Left kidney (tissue), 2 donors: Measurements from ENCODE around the gene AHRR. TPM values are rescaled to one million over a fixed set of nuclear protein-coding genes. Genes with fewer than 3 reads are reported as not detected.

Source experiments
- DNase-seq: peaks from one replicate; pipeline ENCODE4 v3.0.0-alpha.2; 2013
- polyA plus RNA-seq: library from polyadenylated mRNA; unstranded; fragments of 120-200 nt; gene quantifications from one replicate; pipeline ENCODE4 v1.2.1, GENCODE V29; 2013; ENCODE audit not compliant: insufficient read length

The AHRR gene
- polyA plus RNA-seq, 1 donor = 5.9 TPM

GRCh38 chr5:429453-430188 lies 108.1 kb downstream of the AHRR start:
- DNase-seq = no peak

- DNase-seq = no peak
These were observed 108.9 kb downstream of the AHRR start for GRCh38 chr5:430214-430925.

- DNase-seq = no peak
These were observed 109.6 kb downstream of the AHRR start for GRCh38 chr5:431001-431710.

GRCh38 chr5:431711-432050 lies 110.2 kb downstream of the AHRR start:
- no peak for DNase-seq

GRCh38 chr5:432201-432927 lies 110.8 kb downstream of the AHRR start:
- DNase-seq = no peak

GRCh38 chr5:432928-433791 lies 111.6 kb downstream of the AHRR start:
- DNase-seq = no peak

- no peak for DNase-seq
These were observed 112.3 kb downstream of the AHRR start for GRCh38 chr5:433836-434235.

GRCh38 chr5:434443-435146 lies 113.1 kb downstream of the AHRR start:
- DNase-seq = no peak

- no peak for DNase-seq
These were observed 113.8 kb downstream of the AHRR start for GRCh38 chr5:435156-435790.

- DNase-seq = no peak
These were observed 114.6 kb downstream of the AHRR start for GRCh38 chr5:435961-436640.

- DNase-seq = no peak
These were observed 115.1 kb downstream of the AHRR start for GRCh38 chr5:436641-436975.

- no peak for DNase-seq
These were observed 115.8 kb downstream of the AHRR start for GRCh38 chr5:437281-437771.

GRCh38 chr5:438481-438981 lies 117.0 kb downstream of the AHRR start:
- DNase-seq = no peak

- no peak for DNase-seq
These were observed 117.7 kb downstream of the AHRR start for GRCh38 chr5:439181-439580.

GRCh38 chr5:439636-440035 lies 118.1 kb downstream of the AHRR start:
- DNase-seq = no peak

GRCh38 chr5:440401-441201 lies 119.1 kb downstream of the AHRR start:
- DNase-seq = no peak

GRCh38 chr5:441996-442334 lies 120.5 kb downstream of the AHRR start:
- no peak for DNase-seq

- DNase-seq = peak; percentile 61
These were observed 121.1 kb downstream of the AHRR start, which contains the start of gene EXOC3 for GRCh38 chr5:442335-443238. EXOC3 (plus strand) TSS chr5:443176; CDS start chr5:446206, 3,030 bp downstream.
